HL-60 (cell line): ENCODE measurements around the gene ZMYM2.

ENCODE experiments used
- GABPA ChIP-seq: IDR thresholded peaks from 2 replicates; pipeline ENCODE4 v1.6.1; 2012; ENCODE audit warnings: low read depth
- POLR2AphosphoS5 ChIP-seq: IDR thresholded peaks from 2 replicates; pipeline ENCODE4 v1.6.1; 2012; ENCODE audit warnings: low read depth
- SPI1 ChIP-seq: IDR thresholded peaks from 2 replicates; pipeline ENCODE4 v1.6.1; 2012; ENCODE audit warnings: low read depth, mild to moderate bottlenecking, borderline replicate concordance
- TF ChIP-seq, protein P1 (sequence below): IDR thresholded peaks from 2 replicates; pipeline ENCODE4 v1.6.1; 2012; ENCODE audit warnings: low read depth; ENCODE audit not compliant: insufficient replicate concordance
- TF ChIP-seq, protein P2 (sequence below): IDR thresholded peaks from one replicate; pipeline ENCODE4 v1.5.1; 2011; ENCODE audit warnings: low read length, control low read depth, inconsistent platforms; ENCODE audit not compliant: insufficient read depth

DNA sequence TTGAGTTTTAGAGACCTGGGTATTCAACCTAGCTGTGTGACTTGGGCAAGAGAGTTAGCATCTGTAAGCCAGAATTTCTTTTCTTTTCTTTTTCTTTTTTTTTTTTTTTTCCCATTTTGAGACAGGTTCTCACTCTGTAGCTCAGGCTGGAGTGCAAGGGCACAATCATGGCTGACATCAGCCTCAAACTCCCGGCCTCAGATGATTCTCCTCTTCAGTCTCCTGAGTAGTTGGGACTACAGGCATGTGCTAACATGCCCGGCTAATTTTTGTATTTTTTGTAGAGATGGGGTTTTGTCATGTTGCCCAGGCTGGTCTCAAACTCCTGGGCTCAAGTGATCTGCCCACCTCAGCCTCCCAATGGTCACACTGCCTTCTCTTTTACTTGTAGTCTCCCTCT lies 33.0 kb downstream of the ZMYM2 start:
- no peak for TF ChIP-seq GABPA
- TF ChIP-seq, protein P1, sequence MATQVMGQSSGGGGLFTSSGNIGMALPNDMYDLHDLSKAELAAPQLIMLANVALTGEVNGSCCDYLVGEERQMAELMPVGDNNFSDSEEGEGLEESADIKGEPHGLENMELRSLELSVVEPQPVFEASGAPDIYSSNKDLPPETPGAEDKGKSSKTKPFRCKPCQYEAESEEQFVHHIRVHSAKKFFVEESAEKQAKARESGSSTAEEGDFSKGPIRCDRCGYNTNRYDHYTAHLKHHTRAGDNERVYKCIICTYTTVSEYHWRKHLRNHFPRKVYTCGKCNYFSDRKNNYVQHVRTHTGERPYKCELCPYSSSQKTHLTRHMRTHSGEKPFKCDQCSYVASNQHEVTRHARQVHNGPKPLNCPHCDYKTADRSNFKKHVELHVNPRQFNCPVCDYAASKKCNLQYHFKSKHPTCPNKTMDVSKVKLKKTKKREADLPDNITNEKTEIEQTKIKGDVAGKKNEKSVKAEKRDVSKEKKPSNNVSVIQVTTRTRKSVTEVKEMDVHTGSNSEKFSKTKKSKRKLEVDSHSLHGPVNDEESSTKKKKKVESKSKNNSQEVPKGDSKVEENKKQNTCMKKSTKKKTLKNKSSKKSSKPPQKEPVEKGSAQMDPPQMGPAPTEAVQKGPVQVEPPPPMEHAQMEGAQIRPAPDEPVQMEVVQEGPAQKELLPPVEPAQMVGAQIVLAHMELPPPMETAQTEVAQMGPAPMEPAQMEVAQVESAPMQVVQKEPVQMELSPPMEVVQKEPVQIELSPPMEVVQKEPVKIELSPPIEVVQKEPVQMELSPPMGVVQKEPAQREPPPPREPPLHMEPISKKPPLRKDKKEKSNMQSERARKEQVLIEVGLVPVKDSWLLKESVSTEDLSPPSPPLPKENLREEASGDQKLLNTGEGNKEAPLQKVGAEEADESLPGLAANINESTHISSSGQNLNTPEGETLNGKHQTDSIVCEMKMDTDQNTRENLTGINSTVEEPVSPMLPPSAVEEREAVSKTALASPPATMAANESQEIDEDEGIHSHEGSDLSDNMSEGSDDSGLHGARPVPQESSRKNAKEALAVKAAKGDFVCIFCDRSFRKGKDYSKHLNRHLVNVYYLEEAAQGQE: no peak
- TF ChIP-seq, protein P2, sequence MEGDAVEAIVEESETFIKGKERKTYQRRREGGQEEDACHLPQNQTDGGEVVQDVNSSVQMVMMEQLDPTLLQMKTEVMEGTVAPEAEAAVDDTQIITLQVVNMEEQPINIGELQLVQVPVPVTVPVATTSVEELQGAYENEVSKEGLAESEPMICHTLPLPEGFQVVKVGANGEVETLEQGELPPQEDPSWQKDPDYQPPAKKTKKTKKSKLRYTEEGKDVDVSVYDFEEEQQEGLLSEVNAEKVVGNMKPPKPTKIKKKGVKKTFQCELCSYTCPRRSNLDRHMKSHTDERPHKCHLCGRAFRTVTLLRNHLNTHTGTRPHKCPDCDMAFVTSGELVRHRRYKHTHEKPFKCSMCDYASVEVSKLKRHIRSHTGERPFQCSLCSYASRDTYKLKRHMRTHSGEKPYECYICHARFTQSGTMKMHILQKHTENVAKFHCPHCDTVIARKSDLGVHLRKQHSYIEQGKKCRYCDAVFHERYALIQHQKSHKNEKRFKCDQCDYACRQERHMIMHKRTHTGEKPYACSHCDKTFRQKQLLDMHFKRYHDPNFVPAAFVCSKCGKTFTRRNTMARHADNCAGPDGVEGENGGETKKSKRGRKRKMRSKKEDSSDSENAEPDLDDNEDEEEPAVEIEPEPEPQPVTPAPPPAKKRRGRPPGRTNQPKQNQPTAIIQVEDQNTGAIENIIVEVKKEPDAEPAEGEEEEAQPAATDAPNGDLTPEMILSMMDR: no peak
- TF ChIP-seq POLR2AphosphoS5: no peak
- no peak for TF ChIP-seq SPI1
